Measurements from ENCODE around the gene MCU.
A peak's percentile ranks its signal among the peaks of the same experiment; 100 is the strongest.

MCU gene

DNA sequence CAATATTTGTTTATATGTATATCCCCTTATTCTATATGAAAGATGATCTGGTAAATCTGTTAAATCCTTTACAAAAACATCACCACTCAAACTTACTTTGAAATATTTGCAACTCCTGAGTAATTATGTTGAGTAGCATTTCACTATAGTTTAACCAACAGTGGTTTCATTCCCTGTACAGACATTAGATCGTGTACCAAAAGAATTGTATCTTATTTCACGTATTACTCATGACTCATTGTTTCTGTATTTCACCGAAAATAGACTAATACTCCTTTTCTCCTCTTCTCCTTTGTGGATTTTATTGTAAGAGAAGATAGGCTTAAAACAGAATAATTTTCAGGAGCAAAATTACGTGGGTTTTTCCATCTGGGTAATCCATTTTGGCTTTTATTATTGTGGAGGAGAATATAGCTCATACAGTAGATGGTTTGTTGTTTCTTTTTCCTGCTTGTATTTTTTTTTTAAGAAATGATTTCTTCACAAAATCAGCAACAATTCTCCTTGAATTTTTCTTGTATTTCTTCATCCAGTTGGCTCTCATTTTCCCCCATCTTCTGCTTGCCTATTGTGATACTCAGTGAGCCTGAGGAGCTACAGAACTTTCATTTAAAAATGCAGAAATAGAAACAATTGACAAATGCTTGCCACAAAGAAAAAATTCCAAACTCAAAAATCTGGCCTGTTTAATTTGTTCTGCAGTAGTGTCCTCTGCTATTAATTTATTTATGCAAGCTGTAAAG lies 111.0 kb downstream of the MCU start:
- peak; percentile 72 for DNase-seq (ENCODE audit: low read depth)

DNA sequence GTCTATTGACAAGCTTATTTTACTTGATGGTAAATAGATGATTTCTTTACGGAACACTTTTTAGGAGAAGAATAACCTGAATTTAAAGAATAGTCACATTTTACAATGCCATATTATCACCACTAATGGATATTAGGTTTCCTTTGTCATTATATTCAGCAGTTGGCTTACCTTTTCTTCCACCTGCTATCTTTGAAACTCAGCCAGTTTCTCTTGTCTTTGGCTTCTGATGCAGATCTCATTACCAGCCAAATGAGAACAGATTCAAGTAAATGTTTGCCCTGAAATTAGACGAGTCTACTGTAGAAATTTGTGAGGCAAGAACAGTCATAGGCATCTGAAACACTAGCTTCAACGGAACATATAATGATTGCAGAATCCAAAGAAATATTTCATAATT lies 116.1 kb downstream of the MCU start:
- DNase-seq (ENCODE audit: low read depth) = no peak

DNA sequence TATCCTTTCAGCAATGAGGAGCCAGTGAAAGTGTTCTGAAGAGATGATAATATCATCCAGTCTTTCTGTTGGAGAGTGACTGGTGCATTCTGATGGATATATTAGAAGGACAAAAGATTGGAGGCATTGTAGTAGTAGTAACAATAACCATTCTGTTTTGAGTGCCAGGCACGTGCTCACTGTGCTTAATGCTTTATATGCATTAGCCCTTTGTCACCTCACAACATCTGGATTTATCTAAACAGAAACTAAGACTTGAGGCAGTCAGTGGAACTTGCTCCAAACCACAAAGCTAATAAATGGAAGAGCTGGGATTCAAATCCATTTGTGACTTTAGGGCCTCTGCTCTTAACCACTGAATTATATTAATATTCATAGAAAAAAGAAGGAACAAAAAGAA lies 117.1 kb downstream of the MCU start:
- DNase-seq (ENCODE audit: low read depth) = no peak

DNA sequence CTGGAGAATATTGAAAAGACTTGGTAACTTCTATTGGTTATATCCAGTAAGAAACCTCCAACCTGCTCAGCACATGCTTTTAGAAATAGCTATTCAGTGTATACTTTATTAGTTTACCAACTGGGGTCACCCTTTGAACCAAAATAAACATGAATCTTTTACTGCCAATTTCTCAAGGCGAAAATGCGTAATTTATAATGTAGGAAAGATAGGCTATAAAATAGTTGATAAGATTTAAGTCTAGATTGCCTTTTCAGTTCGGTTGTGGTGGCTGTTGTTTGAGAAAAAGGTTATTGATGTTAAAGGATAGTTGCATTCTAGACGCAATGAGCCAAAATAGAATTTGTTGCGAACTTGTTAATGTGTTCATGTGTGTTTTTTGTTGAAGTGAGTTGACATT lies 119.0 kb downstream of the MCU start:
- DNase-seq (ENCODE audit: low read depth) = no peak

DNA sequence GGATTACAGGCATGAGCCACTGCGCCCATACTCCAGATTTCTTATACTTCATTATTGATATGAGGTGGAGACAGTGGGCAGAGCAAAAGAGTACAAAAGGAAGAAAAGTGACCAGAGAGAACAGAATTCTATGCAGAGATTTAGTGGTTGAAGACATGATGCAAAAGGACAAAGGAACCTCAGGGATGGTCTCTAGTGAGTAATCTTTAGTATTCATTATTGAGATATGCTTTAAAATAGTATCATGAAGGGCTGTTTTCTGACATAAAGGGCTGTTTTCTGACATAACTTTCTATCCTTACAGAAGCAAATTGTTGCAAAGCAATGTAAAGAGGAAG lies 120.4 kb downstream of the MCU start:
- peak; percentile 65 for DNase-seq (ENCODE audit: low read depth)

DNA sequence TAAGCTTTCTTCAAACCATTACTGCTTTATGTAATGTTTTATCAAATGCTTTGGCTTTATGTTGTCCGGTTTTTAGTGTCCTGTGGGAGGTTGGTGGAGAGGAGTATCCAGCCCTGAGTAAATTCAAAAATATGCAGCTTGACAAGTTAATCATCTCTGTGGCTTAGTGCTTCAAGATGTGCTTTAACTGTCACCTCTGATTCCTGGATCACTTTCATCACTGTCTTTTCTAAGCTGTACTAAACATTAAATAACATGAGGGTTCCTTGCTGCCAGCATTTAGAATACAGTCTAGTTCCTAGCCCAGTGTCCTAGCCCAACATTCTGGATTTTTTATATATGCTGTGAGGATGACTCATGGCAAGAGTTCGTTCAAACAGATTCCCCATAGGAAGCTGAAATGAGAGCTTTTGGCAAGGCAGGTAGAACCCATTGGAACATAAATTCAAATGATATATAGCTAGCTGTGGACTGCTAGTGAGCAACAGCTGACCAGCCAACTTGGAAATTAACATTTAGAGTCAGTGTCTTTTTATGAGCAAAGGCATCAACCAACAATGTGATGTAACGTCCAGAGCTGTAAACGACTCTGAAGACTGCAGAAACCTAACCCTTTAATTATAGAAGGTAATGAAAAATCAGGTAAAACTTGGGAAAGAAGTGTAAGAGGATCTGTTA lies 120.9 kb downstream of the MCU start:
- peak; percentile 83 for DNase-seq (ENCODE audit: low read depth)

DNA sequence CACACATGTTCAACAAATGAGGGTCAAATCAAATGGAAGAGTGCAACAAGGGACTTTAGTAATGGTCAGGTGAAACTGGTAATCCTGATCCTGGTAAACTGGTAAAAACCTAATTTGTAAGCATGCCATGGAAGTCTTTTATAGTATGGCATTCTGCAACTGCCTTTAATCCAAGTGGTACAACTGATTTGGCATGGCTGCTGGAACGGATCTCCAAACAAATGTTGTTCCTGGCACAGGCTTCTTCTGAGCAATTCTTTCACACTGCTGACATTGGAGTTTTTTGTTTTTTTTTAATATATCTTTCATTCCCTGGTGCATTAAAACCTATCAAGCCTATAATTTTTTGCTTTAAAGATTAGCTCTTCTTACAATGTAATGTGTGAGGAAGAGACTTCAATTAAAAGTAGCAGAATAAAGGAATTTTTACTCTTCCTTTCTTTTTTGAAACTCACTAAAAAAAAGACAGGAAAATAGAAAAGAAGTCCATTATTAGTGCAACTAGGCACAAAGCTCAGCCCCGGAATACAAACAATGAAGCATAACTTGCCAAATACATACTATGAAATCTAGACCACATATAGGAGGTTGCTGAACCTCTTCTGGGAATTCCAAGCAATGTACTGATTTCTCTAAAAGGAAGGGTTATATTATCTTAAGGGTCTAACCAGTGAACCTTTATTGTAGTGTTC lies 122.3 kb downstream of the MCU start:
- DNase-seq (ENCODE audit: low read depth) = no peak

DNA sequence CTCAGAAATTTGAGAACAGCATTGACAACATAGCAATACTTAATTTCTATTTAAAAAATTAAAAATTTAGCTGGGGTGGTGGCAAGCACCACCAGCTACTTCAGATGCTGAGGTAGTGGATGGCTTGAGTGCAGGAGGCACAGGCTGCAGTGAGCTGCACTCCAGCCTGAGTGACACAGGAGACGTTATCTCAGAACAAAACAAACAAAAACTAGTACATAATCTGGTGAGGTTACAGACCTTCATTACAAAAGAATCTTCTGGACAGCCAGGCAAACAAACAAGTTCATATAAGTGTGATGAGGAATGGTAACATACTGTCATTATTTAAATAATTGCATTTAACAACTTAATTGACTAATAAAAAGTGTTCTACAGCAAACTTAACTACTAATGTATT lies 124.6 kb downstream of the MCU start:
- no peak for DNase-seq (ENCODE audit: low read depth)

DNA sequence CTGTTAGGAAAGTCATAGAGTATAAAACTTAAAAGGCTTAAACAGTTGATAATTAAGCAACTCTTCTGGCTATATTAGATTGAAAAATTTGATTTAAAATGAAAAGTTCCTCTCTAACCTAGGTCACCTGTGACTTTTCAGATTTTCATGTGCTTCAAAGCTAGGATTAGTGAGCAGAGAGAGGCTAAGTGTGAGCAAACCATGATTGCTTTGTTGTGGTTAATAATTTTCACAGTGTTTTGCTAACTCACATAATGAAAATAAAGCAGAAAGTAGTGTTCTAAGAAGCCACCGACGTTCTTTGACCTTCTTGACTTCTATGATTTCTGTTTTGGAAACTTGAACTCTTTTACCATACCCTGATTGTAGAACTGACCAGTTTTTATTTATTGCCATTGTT lies 126.1 kb downstream of the MCU start:
- DNase-seq (ENCODE audit: low read depth) = no peak

DNA sequence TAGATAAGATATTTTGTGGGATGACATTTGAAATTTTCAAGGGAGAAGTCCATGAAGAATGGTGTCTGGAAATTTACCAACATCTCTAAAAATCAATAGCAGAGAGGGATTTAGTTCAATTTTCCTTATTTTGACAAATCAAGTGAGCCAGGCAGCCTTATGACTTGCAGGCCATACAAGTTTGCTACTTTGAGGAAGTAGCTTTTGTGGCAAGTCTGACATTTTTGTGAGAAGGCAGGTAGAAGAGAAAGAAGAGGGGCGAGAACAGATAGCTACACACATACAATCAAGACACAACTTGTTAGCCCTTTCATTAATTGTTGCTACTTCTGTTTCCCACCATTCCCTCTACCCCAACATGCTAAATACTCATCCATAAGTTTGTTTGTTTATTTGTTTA lies 127.1 kb downstream of the MCU start:
- DNase-seq (ENCODE audit: low read depth) = no peak

DNA sequence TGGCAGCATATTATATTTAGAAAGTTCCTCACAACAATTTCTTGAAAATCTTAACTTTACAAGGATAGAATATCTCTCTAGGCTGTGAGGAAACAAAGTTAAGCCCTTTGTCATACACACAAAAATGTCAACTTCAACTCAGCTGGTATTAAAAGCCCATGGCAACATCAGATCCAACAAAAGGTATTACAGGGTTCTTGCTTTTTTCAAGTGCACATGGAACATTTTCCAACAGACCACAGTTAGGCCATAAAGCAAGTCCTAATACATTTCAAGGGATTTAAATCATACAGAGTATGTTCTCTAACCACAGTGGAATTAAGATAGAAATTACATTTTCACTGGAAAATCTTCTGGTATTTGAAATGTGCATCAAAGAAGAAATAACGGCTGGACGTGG lies 129.7 kb downstream of the MCU start:
- DNase-seq (ENCODE audit: low read depth) = no peak

DNA sequence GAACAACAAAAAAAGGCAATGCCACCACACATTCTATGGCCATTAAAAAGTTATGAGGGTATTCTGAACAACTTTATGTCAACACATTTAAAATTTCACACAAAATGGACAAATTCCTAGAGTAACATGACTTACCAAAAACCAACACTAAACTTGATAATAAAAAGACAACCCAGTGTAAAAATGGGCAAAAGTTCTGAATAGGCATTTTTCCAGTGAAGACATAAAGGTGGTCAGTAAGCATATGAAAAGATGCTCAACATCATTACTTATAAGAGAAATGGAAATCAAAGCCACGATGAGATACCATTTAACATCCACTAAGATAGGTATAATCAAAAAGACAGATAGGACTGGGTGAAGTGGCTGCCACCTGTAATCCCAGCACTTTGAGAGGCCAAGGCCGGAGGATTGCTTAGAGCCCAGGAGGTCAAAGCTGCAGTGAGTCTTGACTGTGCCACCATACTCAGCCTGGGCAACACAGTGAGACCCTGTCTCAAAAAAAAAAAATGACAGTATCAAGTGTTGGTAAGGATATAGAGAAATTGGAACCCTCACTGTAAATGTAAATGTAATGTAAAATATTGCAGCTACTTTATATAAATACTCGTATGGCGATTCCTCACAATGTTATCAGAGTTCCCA lies 130.5 kb downstream of the MCU start:
- no peak for DNase-seq (ENCODE audit: low read depth)

DNA sequence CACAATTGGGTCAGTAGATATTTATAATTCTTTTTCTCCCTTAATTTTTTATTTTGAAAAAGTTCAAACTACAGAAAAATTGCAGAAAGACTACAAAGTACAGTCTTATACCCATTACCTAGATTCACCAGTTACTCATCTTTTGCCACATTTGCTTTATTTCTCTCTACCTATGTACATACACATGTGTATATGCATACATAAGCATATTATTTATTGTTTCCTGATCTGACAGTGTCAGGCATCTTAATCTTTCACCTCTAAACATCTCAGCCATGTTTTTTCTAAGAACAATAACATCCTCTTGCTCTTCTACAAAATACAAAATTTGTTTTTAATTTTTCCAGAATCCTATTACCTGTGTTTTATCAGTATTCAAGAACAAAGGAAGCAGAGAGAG lies 133.2 kb downstream of the MCU start:
- DNase-seq (ENCODE audit: low read depth) = no peak

DNA sequence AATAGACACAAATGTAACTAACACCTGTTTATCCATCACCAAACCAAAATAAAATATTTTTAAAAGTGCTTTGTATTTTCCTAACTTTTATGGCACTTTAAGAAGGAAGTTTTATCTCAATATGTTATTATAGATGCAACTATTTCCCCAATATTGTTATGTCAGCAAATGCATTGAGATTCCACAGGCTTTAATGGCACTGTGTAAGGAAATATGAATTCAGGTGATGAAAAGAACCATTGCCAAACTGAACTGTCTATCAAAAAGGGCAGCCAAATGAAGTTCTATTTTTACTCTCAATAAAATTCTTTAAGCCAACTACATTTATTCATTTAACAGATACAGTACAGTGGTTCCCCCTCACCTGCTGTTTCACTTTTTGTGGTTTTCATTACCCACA lies 134.4 kb downstream of the MCU start:
- no peak for DNase-seq (ENCODE audit: low read depth)

DNA sequence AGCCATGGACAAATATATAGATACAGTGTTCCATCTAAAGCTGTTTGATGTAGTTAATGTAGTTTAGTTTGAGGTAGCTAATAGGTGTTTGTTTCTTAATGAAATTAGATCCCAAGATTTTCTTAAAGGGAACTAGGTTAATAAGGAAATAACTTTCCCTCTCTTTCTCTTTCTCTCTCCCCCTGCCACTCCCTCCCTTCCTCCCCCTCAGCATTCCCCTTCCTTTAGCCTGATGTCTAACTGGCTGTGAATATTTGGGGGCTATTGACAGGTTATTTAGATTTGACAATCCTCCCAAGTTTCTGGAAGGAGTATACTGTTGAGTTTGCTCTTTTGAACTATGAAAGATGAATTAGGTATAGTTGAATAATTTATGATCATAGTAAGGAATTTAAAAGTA lies 136.4 kb downstream of the MCU start:
- no peak for DNase-seq (ENCODE audit: low read depth)

DNA sequence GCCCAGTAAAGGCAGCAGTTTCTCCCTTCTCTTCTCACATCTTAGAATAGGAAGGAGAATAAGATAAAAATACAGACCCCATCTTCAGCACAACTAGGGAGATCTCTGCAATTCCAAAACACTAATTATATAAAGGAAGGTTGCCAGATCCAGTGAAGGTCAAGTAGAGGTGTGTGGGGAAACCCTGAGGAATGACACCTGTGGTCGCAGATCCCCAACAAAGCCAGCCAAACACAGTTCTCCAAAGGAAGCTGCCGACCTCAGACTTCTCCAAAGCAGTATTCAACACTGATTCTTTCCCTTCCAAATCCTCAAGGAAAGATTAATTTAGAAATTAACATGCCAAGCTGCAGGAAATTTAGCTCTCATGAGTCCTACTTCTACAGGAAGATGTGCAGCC lies 138.7 kb downstream of the MCU start:
- DNase-seq (ENCODE audit: low read depth) = no peak

DNA sequence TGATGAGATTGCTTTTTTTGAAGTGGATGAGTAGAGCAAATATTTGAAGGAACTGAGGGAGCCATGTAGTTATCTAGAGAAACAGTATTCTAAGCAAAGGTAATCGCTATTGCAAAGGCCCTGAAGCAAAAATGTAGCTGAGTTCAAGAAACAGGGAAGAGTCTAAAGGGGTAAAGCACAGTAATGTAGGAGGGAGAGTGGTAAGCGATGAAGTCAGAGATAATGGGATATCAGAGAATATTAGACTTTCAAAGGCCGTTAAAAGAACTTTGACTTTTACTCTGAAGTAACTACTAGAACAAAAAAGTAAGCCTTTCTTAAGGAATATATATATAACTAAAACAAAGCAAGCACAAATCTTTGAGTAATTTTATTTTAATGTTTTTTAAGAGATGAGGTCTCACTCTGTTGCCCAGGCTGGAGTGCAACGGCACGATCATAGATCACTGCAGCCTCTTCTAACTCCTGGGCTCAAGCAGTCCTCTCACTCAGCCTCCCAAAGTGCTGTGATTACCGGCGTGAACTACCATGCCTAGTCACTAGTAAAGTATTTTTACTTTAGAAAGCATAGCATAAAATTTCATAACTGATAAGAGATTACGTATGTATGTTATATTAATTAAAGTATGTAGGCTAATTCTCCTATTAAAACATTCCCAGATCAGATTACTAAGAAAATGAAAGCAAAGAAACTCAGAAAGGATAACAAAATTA lies 139.9 kb downstream of the MCU start:
- DNase-seq (ENCODE audit: low read depth) = peak; percentile 28

DNA sequence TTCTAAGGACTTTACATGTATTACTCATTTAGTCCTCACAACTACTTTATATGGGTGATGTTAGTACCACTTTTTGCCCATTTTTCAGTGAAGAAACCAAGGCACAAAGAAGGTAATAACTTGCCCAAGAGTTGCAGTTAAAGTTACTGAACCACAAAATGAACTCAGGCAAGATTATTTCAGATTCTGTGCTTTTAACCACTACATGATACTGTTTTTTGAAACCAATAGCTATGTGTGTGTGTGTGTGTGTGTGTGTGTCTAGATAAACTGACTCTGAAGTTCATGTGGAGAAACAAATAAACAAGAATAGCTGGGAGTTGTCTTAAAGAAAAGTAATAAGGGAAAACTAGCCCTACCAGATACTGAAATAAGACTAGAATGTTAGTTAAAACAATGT lies 140.8 kb downstream of the MCU start:
- DNase-seq (ENCODE audit: low read depth) = no peak

DNA sequence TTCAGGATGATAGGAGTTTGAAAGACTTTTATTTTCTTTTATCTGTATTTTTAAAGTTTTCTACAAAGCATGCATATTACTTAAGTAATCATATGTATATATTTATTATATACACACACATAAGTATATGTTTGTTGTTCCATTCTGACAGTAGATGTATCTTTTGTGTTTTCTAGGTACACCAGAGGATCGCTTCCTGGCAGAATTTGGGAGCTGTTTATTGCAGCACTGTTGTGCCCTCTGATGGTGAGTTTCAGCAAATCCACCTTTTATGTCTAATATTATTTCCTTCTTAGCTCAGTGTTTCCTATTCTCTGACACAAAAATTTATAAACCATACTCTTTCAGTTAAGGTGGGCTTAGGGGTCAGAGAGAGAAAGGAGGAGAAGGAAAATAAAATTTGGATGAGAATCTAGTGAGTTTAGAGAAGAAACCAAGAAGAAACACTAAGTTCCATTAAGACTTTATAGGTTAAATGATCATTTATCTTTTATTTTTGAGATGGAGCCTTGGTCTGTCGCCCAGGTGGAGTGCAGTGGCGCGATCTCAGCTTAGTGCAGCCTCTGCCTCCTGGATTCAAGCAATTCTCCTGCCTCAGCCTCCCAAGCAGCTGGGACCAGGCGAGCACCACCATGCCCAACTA lies 142.4 kb downstream of the MCU start:
- peak; percentile 78 for DNase-seq (ENCODE audit: low read depth)

DNA sequence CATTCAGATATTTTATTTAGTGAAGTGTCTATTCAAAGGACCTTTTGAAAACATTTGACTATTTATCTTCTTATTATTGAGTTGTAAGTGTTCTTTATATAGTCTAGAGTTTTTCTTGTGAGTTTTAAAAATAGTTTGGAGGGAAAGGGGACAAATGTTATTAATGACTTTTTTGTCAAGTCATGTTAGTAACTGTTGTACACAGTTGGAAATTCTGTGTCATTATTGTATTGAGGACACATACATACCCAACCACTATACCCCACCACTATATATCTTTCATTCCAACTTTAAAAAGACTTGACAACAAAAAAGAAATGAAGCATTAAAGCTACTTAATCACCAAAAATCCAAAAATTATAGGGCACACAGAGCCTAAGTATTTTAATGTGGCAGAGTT lies 148.4 kb downstream of the MCU start:
- no peak for DNase-seq (ENCODE audit: low read depth)

DNA sequence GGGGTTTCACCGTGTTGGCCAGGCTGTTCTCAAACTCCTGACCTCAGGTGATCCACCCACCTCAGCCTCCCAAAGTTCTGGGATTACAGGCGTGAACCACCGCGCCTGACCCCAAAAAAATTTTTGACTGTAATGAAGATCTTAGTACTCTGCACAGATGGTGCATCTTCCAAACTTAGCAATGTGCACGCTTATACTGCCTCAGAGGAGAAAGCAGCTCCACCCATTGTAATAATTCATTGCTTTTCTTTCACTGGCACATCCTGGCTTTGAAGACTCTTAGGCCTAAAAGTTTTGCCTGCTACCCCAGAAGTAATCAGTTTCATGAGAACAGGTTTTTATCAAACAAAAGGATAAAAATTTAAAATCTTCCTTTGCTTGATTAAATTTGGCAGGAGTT lies 149.5 kb downstream of the MCU start:
- no peak for DNase-seq (ENCODE audit: low read depth)

DNA sequence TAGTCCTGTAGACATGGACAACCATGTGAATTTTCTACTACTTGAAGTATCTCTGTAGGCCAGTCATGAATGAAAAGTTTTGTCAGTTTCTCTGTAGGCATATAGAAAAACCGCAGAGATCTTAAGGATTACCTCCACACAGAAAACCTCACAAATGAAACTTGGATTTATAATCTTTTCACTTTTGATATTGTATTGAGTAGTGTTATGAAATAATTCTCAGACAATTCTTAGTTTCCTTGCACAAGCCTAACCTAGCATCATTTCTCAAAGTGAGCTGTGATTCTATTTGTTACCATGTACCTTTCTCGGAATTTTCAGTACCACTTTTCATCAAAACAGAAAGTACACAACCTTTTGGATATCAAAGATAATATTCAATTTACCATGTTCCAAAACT lies 150.2 kb downstream of the MCU start:
- DNase-seq (ENCODE audit: low read depth) = no peak
